IMR-90 (cell line): ENCODE measurements around the gene DOCK2. TPM values are rescaled to one million over a fixed set of nuclear protein-coding genes. Genes with fewer than 3 reads are reported as not detected.

Experiments used
- ATAC-seq: fragments of 200-7000 bp; cut with Tn5 transposase; 2 replicates; pipeline ENCODE4 v1.9.1; 2020; ENCODE audit warnings: low read depth, mild to moderate bottlenecking, moderate library complexity
- BruUV-seq: library from RNA; stranded (reverse); fragments of 400-500 nt; replicated peaks from 2 replicates; lab custom pipeline; 2021; lab: Mats Ljungman, UMichigan
- CTCF ChIA-PET: fragments of 300-600 bp; formaldehyde crosslinking; extraction: SDS; loops from one replicate; lab custom pipeline; 2021; ENCODE audit warnings: antibody characterized with exemption; lab: Yijun Ruan, JAX
- POLR2A ChIA-PET: fragments of 300-600 bp; sonication (Branson Sonifier 250); formaldehyde crosslinking; loops from one replicate; lab custom pipeline; 2022; ENCODE audit warnings: antibody characterized with exemption; ENCODE audit not compliant: unreplicated experiment; lab: Charles Lee
- DNase-seq: peaks from one replicate; pipeline ENCODE4 v3.0.0; 2013
- H2AFZ ChIP-seq: replicated peaks from 2 replicates; pipeline ENCODE3; 2013; ENCODE audit warnings: low read length, mild to moderate bottlenecking; ENCODE audit not compliant: poor library complexity
- H2AK5ac ChIP-seq: 2 replicates; pipeline ENCODE4 v1.6.1; 2013; ENCODE audit warnings: low read depth, low read length, inconsistent platforms
- H2AK9ac ChIP-seq: replicated peaks from 2 replicates; pipeline ENCODE3; 2013; ENCODE audit warnings: mild to moderate bottlenecking, low read depth, low read length, moderate library complexity; ENCODE audit not compliant: poor library complexity
- H2BK120ac ChIP-seq: 2 replicates; pipeline ENCODE4 v1.6.1; 2013; ENCODE audit warnings: low read depth, low read length, inconsistent platforms
- H2BK15ac ChIP-seq: 3 replicates; pipeline ENCODE4 v1.6.1; 2013; ENCODE audit warnings: low read depth, low read length, inconsistent platforms
- H2BK20ac ChIP-seq: 2 replicates; pipeline ENCODE4 v1.6.1; 2013; ENCODE audit warnings: low read depth, mild to moderate bottlenecking, inconsistent platforms, low read length, moderate library complexity
- H2BK5ac ChIP-seq: 2 replicates; pipeline ENCODE4 v1.6.1; 2013; ENCODE audit warnings: mild to moderate bottlenecking, low read depth, low read length, inconsistent platforms; ENCODE audit not compliant: poor library complexity, severe bottlenecking
- H3K14ac ChIP-seq: replicated peaks from 2 replicates; pipeline ENCODE4 v1.6.1; 2013; ENCODE audit warnings: low read depth, low read length, inconsistent platforms
- H3K18ac ChIP-seq: 2 replicates; pipeline ENCODE4 v1.6.1; 2013; ENCODE audit warnings: low read depth, low read length, control low read depth
- H3K23ac ChIP-seq: 2 replicates; pipeline ENCODE4 v1.6.1; 2013; ENCODE audit warnings: low read depth, low read length, inconsistent platforms
- H3K27ac ChIP-seq: 2 replicates; pipeline ENCODE4 v1.5.1; 2013; ENCODE audit warnings: mild to moderate bottlenecking, control low read depth, low read length; ENCODE audit not compliant: insufficient read depth
- H3K27me3 ChIP-seq: 2 replicates; pipeline ENCODE4 v1.6.1; 2013; ENCODE audit warnings: low read length; ENCODE audit not compliant: control insufficient read depth, insufficient read depth
- H3K36me3 ChIP-seq: 2 replicates; pipeline ENCODE4 v1.6.1; 2013; ENCODE audit warnings: low read length, mixed read lengths; ENCODE audit not compliant: control insufficient read depth, insufficient read depth
- H3K4ac ChIP-seq: 2 replicates; pipeline ENCODE4 v1.6.1; 2013; ENCODE audit warnings: low read depth, low read length, inconsistent platforms
- H3K4me1 ChIP-seq: 2 replicates; pipeline ENCODE4 v1.6.1; 2013; ENCODE audit warnings: low read length, mixed read lengths; ENCODE audit not compliant: control insufficient read depth, insufficient read depth
- H3K4me2 ChIP-seq: 2 replicates; pipeline ENCODE4 v1.6.1; 2013; ENCODE audit warnings: low read depth, mild to moderate bottlenecking, control low read depth, low read length, moderate library complexity
- H3K4me3 ChIP-seq: 2 replicates; pipeline ENCODE4 v1.5.1; 2013; ENCODE audit warnings: low read depth, mild to moderate bottlenecking, control low read depth, low read length, moderate library complexity; ENCODE audit not compliant: insufficient read depth
- H3K56ac ChIP-seq: 2 replicates; pipeline ENCODE4 v1.6.1; 2013; ENCODE audit warnings: low read length, inconsistent platforms; ENCODE audit not compliant: insufficient read depth; ENCODE audit errors: extremely low read depth
- H3K79me1 ChIP-seq, 2 experiments: 2 replicates each; pipeline ENCODE4 v1.6.1; 2013; ENCODE audit warnings: low read length in 2 of 2, inconsistent platforms in 1 of 2, low read depth in 1 of 2
- H3K9ac ChIP-seq: 2 replicates; pipeline ENCODE4 v1.6.1; 2013; ENCODE audit warnings: low read depth, low read length, control low read depth
- H3K9me1 ChIP-seq: 2 replicates; pipeline ENCODE4 v1.6.1; 2013; ENCODE audit warnings: low read length, inconsistent platforms; ENCODE audit not compliant: insufficient read depth
- H3K9me3 ChIP-seq: 2 replicates; pipeline ENCODE4 v1.6.1; 2013; ENCODE audit warnings: low read length; ENCODE audit not compliant: control insufficient read depth, insufficient read depth
- H4K20me1 ChIP-seq: 2 replicates; pipeline ENCODE4 v1.6.1; 2013; ENCODE audit warnings: low read length, inconsistent platforms; ENCODE audit not compliant: insufficient read depth
- H4K5ac ChIP-seq: 2 replicates; pipeline ENCODE4 v1.6.1; 2013; ENCODE audit warnings: mild to moderate bottlenecking, low read depth, low read length, control low read depth
- H4K8ac ChIP-seq, 2 experiments: 2 replicates each; pipeline ENCODE4 v1.6.1; 2013; ENCODE audit warnings: low read depth in 2 of 2, low read length in 2 of 2, control low read depth in 1 of 2, inconsistent platforms in 1 of 2
- H4K91ac ChIP-seq: 2 replicates; pipeline ENCODE4 v1.6.1; 2013; ENCODE audit warnings: low read depth, low read length, inconsistent platforms; ENCODE audit not compliant: insufficient read depth
- BHLHE40 ChIP-seq: fragments of 150-350 bp; IDR thresholded peaks from 2 replicates; pipeline ENCODE4 v1.6.1; 2016; ENCODE audit warnings: mild to moderate bottlenecking, low read depth, low read length
- CEBPB ChIP-seq: IDR thresholded peaks from 2 replicates; pipeline ENCODE4 v1.6.1; 2012; ENCODE audit warnings: low read depth, low read length, improper control_type of control experiment
- CHD1 ChIP-seq: IDR thresholded peaks from 2 replicates; pipeline ENCODE4 v1.6.1; 2012; ENCODE audit warnings: low read depth, low read length, improper control_type of control experiment
- CTCF ChIP-seq: conservative IDR thresholded peaks from 2 replicates; pipeline ENCODE4 v1.5.1; 2012; ENCODE audit warnings: mild to moderate bottlenecking, low read depth, low read length, improper control_type of control experiment
- ELK1 ChIP-seq: fragments of 150-350 bp; IDR thresholded peaks from 2 replicates; pipeline ENCODE4 v1.6.1; 2016; ENCODE audit warnings: low read depth, mild to moderate bottlenecking, low read length, moderate library complexity, borderline replicate concordance
- FOS ChIP-seq: fragments of 150-350 bp; IDR thresholded peaks from 2 replicates; pipeline ENCODE4 v1.6.1; 2016; ENCODE audit warnings: low read depth, low read length
- MAFK ChIP-seq: IDR thresholded peaks from 2 replicates; pipeline ENCODE4 v1.6.1; 2012; ENCODE audit warnings: low read depth, low read length, improper control_type of control experiment
- NFE2L2 ChIP-seq: fragments of 150-350 bp; IDR thresholded peaks from 2 replicates; pipeline ENCODE4 v1.6.1; 2016; ENCODE audit warnings: low read depth, mild to moderate bottlenecking, low read length
- POLR2A ChIP-seq: IDR thresholded peaks from 2 replicates; pipeline ENCODE4 v1.6.1; 2012; ENCODE audit warnings: mild to moderate bottlenecking, low read depth, low read length
- RAD21 ChIP-seq: IDR thresholded peaks from 2 replicates; pipeline ENCODE4 v1.6.1; 2012; ENCODE audit warnings: low read length, improper control_type of control experiment
- RFX5 ChIP-seq: IDR thresholded peaks from 2 replicates; pipeline ENCODE4 v1.8.0; 2012; ENCODE audit warnings: low read depth, mild to moderate bottlenecking, low read length, moderate library complexity
- SMC3 ChIP-seq: fragments of 150-350 bp; IDR thresholded peaks from 2 replicates; pipeline ENCODE4 v1.6.1; 2016; ENCODE audit warnings: low read depth, mild to moderate bottlenecking, antibody characterized with exemption, low read length, moderate library complexity
- USF2 ChIP-seq: fragments of 150-350 bp; IDR thresholded peaks from 2 replicates; pipeline ENCODE4 v1.6.1; 2017; ENCODE audit warnings: mild to moderate bottlenecking, antibody characterized with exemption, low read length, low read depth
- WGBS, 2 experiments: methylation state at CpG; one replicate each; pipeline versions ENCODE4 v1.1.5 to v1.1.7; 2013; ENCODE audit warnings: missing lambda C conversion rate in 2 of 2; ENCODE audit not compliant: insufficient read length in 1 of 2; ENCODE audit errors: extremely low coverage in 2 of 2; 5-methylcytosine and 5-hydroxymethylcytosine counted together
- dilution Hi-C: fragments of 300-500 bp; cut with HindIII; formaldehyde crosslinking; loops from one replicate; pipeline ENCODE4 v1.14.3; 2018; ENCODE audit warnings: low sequenced_read_pairs; ENCODE audit not compliant: unreplicated experiment
- in situ Hi-C: fragments of 300-500 bp; cut with MboI; formaldehyde crosslinking; loops from 3 replicates; pipeline ENCODE4 v1.14.3; 2019; ENCODE audit warnings: low sequenced_read_pairs, inconsistent platforms, mixed read lengths
- intact Hi-C: fragments of 100-400 bp; cut with micrococcal nuclease; formaldehyde crosslinking; loops from 2 replicates; pipeline ENCODE4 v1.10.0; 2022
- polyA plus RNA-seq, 3 experiments: library from polyadenylated mRNA; depleted of rRNA; stranded (reverse); fragments of >200 nt; gene quantifications; 2 replicates each; pipeline ENCODE4 v1.2.3, GENCODE V29; 2012; ENCODE audit warnings: low replicate concordance in 1 of 3
- total RNA-seq: library from RNA; depleted of rRNA; stranded (reverse); fragments of >200 nt; gene quantifications from 2 replicates; pipeline ENCODE4 v1.2.3, GENCODE V29; 2012

Gene DOCK2
- total and polyA plus RNA-seq, 2 of the 4 experiments (the other 2 are of a cell fraction) = 0.72 to 3.0 TPM

GRCh38 chr5:169595172-169595820 is 41.8 kb upstream of the DOCK2 start:
- dilution Hi-C loops (no loop called here), in situ Hi-C loops (no loop called here), intact Hi-C loops (no loop called here)
- H3K9ac ChIP-seq = no peak overlapping the region
- H2BK5ac ChIP-seq = peak overlapping the region; percentile 15
- no peak overlapping the region for H3K4me2 ChIP-seq
- H3K27ac ChIP-seq = no peak overlapping the region
- DNase-seq = no peak
- no peak overlapping the region for H2BK20ac ChIP-seq
- ChIA-PET CTCF (no interaction called here), POLR2A (no interaction called here)
- H3K36me3 ChIP-seq = peaks cover 9% of the 10 kb centered on the region
- H3K79me1 ChIP-seq = peaks cover 8 to 17% of the 10 kb centered on the region in 2 experiments
- no peak overlapping the region for H2AK5ac ChIP-seq
- no peak overlapping the region for H3K23ac ChIP-seq
- no peaks in the 10 kb centered on the region for H3K9me1 ChIP-seq
- H4K91ac ChIP-seq = no peak overlapping the region
- no peaks in the 10 kb centered on the region for H4K20me1 ChIP-seq
- no peak overlapping the region for H3K4ac ChIP-seq
- no peak overlapping the region for H4K8ac ChIP-seq
- no peak overlapping the region for H3K56ac ChIP-seq
- no peak for ATAC-seq
- H2AFZ ChIP-seq = no peak overlapping the region
- no peak overlapping the region for H2AK9ac ChIP-seq
- peak overlapping the region; percentile 53; the same call in 1 of the 2 replicates for H4K5ac ChIP-seq
- H3K27me3 ChIP-seq = no peaks in the 10 kb centered on the region
- BruUV-seq = no TSS peak
- no peak overlapping the region for H2BK120ac ChIP-seq
- H3K4me3 ChIP-seq = no peak overlapping the region
- no CpG with 5 or more reads among the region's 1 CpG for WGBS, 2 experiments
- no peaks in the 10 kb centered on the region for H3K9me3 ChIP-seq
- peaks cover 2% of the 10 kb centered on the region; the same call in 1 of the 2 replicates for H3K4me1 ChIP-seq
- TF ChIP-seq MAFK = no peak
- no peak for TF ChIP-seq USF2
- TF ChIP-seq NFE2L2 = no peak
- TF ChIP-seq CEBPB = no peak
- no peak for TF ChIP-seq RFX5
- TF ChIP-seq CTCF = no peak
- TF ChIP-seq SMC3 = no peak
- no peak for TF ChIP-seq ELK1
- TF ChIP-seq BHLHE40 = no peak
- no peak for TF ChIP-seq FOS
- TF ChIP-seq CHD1 = no peak
- no peak for TF ChIP-seq POLR2A
- TF ChIP-seq RAD21 = no peak
- peak overlapping the region; percentile 16; the same call in 1 of the 2 replicates for H3K18ac ChIP-seq
- no peak overlapping the region for H3K14ac ChIP-seq
- no peak overlapping the region for H2BK15ac ChIP-seq
